NCI-H2227 (cell line): ENCODE measurements around the gene GAS6.

Experiments
- DNase-seq: peaks from one replicate; lab custom pipeline; 2025; ENCODE audit not compliant: unreplicated experiment; lab: John Stamatoyannopoulos, UW

Gene GAS6

GRCh38 chr13:113812178-113813040 lies 51.5 kb downstream of the GAS6 start:
- DNase-seq = no peak

- no peak for DNase-seq
Observed at GRCh38 chr13:113811081-113811928, 52.6 kb downstream of the GAS6 start.

- no peak for DNase-seq
Observed at GRCh38 chr13:113810640-113811039, 53.2 kb downstream of the GAS6 start.

- DNase-seq = no peak
Observed at GRCh38 chr13:113809934-113810333, 53.9 kb downstream of the GAS6 start.

- no peak for DNase-seq
Observed at GRCh38 chr13:113808058-113808834, 55.6 kb downstream of the GAS6 start.

- DNase-seq = no peak
Observed at GRCh38 chr13:113806526-113806925, 57.4 kb downstream of the GAS6 start.

GRCh38 chr13:113806104-113806471 lies 57.8 kb downstream of the GAS6 start:
- no peak for DNase-seq

GRCh38 chr13:113805431-113806103 lies 58.3 kb downstream of the GAS6 start:
- DNase-seq = no peak

- DNase-seq = no peak
Observed at GRCh38 chr13:113804703-113805430, 59.0 kb downstream of the GAS6 start.

- DNase-seq = no peak
Observed at GRCh38 chr13:113804017-113804702, 59.7 kb downstream of the GAS6 start.

GRCh38 chr13:113803409-113804016 lies 60.4 kb downstream of the GAS6 start:
- no peak for DNase-seq

GRCh38 chr13:113802761-113803160 lies 61.1 kb downstream of the GAS6 start:
- no peak for DNase-seq

- no peak for DNase-seq
Observed at GRCh38 chr13:113802090-113802531, 61.8 kb downstream of the GAS6 start.

GRCh38 chr13:113801289-113801961 lies 62.5 kb downstream of the GAS6 start:
- DNase-seq = no peak

- DNase-seq = no peak
Observed at GRCh38 chr13:113800576-113800926, 63.3 kb downstream of the GAS6 start.

- DNase-seq = no peak
Observed at GRCh38 chr13:113798200-113798811, 65.6 kb downstream of the GAS6 start.

GRCh38 chr13:113796964-113797676 lies 66.8 kb downstream of the GAS6 start:
- no peak for DNase-seq
